NCI-H82 treated with DMSO at 0.1 percent for 48 hours (cell line): ENCODE data around the gene OPTC.

Source experiments
- DNase-seq: peaks from one replicate; lab custom pipeline; 2025; ENCODE audit not compliant: unreplicated experiment; lab: John Stamatoyannopoulos, UW

The OPTC gene

DNA sequence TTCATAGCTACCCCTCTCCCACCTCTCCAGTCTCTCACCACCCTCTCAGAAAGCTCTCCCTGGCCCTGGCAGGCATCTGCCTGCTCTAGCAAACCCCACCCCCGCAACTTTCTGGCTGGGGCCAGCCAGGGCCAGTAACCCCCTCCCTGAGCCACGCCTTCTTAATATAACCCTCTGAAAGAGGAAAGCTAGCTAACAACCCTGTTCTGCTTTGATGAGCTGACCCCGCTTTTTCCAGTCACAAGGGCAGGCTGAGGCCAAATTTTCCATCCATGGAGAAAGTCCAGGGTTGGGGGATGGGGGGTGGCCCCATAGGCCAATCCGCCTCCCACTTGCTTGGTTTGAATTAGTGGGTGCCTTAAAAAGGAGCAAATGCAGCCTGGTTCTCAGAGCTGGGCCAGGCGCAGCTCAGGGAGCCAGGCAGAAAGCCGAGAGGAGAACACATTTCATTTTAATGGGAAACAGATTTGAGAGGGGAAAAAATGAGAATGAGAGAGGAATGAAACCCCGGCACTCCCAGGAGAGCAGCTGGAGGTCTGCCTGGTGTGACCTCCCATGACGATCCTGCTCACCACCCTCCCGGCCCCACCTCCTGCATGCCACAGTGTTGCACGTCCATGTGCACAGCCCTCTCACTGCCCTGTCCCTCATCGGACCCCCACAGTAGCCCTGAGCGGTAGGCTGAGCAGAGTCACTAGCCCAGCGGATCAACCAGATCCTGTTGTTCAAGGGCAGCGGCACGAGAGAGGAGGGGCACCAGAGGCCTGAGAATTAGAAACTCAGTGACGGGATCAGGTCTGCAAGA is 62.3 kb downstream of the OPTC start:
- peak; percentile 21 for DNase-seq

DNA sequence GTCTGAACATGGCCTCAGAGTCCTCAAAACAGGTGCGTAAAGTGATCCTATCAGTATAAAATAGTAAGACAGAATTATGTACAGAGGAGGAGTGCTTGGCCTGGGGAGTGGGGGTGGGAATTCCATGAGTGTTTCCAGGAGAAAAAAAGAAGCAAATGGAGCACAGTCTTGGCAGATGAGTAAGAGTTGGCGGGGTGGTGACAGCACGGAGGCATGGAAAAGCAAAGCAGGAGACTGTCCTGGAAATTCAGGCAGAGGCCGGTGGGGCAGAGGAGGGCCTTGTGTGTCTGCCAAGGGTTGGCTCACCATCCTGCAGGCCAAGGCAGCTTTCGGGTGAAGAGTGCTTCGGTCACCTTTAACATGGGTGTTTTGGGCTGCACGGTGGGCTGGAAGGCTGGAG is 63.4 kb downstream of the OPTC start:
- no peak for DNase-seq

DNA sequence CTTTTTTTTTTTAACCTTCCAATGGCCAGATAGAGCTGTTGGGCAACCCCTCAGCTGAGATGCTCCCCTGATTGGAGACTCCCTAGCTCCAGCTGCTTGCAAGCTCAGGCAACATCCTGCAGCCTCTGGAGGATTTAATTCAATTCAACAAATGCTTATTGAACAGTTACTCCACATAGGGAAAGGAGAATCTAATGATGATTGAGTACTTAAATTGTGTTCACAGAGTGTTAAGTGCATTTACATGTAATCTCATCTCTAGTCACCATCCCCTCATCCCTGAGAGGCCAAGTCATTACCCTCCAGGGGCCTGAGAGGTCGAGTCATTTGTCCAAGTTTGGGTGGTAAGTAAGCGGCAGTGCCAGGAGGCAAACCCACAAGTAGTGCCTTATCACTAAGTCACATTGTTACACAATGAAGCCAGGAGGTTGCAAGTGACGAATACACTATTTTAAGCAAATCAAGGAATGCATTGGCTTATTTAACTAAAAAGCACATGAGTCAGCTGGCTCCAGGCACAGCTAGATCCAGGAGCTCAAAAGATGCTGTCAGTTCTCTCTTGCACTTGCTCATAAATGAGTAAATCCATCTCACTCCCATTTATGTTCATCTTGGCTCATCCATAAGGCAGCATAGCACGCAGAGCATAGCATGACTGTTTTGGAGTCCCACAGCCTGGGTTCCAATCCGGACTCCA is 64.3 kb downstream of the OPTC start:
- DNase-seq = peak; percentile 66
